Loucy (cell line): ENCODE measurements around the gene NOX4.

Source experiments
- CTCF ChIP-seq: fragments of 200-600 bp; sonication (generic); conservative IDR thresholded peaks from 2 replicates; pipeline ENCODE4 v1.5.1; 2014; ENCODE audit warnings: mild to moderate bottlenecking, antibody characterized with exemption, low read length
- EZH2phosphoT487 ChIP-seq: fragments of 200-600 bp; IDR thresholded peaks from 2 replicates; pipeline ENCODE4 v1.6.1; 2018; ENCODE audit warnings: antibody characterized with exemption, mild to moderate bottlenecking, moderate library complexity, borderline replicate concordance

DNA sequence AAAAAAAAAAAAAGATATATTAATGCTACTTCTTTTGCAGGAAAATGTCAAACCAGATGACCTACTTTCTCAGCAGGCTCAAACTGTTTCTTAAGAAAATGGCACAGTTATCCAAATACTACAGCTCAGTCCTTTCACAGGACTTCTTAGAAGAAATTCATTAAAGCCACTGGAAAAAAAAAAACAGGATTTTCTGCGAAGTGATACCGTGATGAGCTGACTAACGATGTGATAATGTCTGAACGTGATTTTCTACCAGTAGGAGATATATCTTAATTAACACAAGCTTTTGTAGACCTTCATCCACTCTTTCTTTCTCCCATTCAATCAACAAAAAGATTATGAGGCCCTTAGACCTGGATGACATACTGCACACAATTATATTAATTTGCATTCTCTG lies 132.4 kb downstream of the NOX4 start:
- TF ChIP-seq CTCF (no peak), EZH2phosphoT487 (no peak)
